Esophagus squamous epithelium (tissue), 4 donors: ENCODE results near the gene TSEN34.

Experiments
- CTCF ChIP-seq, 6 experiments: fragments of 450-650 bp in 4 of 6; fragments of 200-600 bp in 2 of 6; sonication (generic) in 2 of 6; IDR thresholded peaks; one replicate each; pipeline ENCODE4 v1.5.1; 2016 to 2019; ENCODE audit warnings: antibody characterized with exemption in 6 of 6, mild to moderate bottlenecking in 4 of 6, moderate library complexity in 4 of 6
- POLR2A ChIP-seq, 4 donors: fragments of 450-650 bp; IDR thresholded peaks; one replicate each; pipeline ENCODE4 v1.6.1; 2017; ENCODE audit warnings: antibody characterized with exemption in 4 of 4, mild to moderate bottlenecking in 4 of 4, moderate library complexity in 3 of 4

GRCh38 chr19:54233941-54234340 is 42.8 kb downstream of the TSEN34 start:
- TF ChIP-seq POLR2A (IDR thresholded peaks at IDR 0.05): no peak
- TF ChIP-seq CTCF (IDR thresholded peaks at IDR 0.05): no peak
